HEK293 (cell line): Measurements from ENCODE around the gene DICER1.

ENCODE experiments used
- KLF10 ChIP-seq: fragments of 450-650 bp; IDR thresholded peaks from 2 replicates; pipeline ENCODE4 v1.5.1; 2018; ENCODE audit warnings: missing biosample characterization, mild to moderate bottlenecking, missing genetic modification characterization
- SCRT2 ChIP-seq: fragments of 450-650 bp; formaldehyde crosslinking; IDR thresholded peaks from 2 replicates; pipeline ENCODE4 v1.5.1; 2016; ENCODE audit warnings: missing biosample characterization, missing genetic modification characterization
- ZFP37 ChIP-seq: fragments of 450-650 bp; formaldehyde crosslinking; IDR thresholded peaks from 2 replicates; pipeline ENCODE4 v1.5.1; 2016; ENCODE audit warnings: missing biosample characterization, missing genetic modification characterization
- ZNF391 ChIP-seq: fragments of 450-650 bp; formaldehyde crosslinking; IDR thresholded peaks from 2 replicates; pipeline ENCODE4 v1.5.1; 2016; ENCODE audit warnings: low read depth, missing biosample characterization, missing genetic modification characterization, borderline replicate concordance
- ZNF423 ChIP-seq: fragments of 450-650 bp; formaldehyde crosslinking; IDR thresholded peaks from 2 replicates; pipeline ENCODE4 v1.5.1; 2016; ENCODE audit warnings: missing biosample characterization, missing genetic modification characterization
- ZNF585B ChIP-seq: fragments of 450-650 bp; formaldehyde crosslinking; IDR thresholded peaks from 2 replicates; pipeline ENCODE4 v1.5.1; 2016; ENCODE audit warnings: missing biosample characterization, missing genetic modification characterization
- ZSCAN23 ChIP-seq: fragments of 450-650 bp; formaldehyde crosslinking; IDR thresholded peaks from 2 replicates; pipeline ENCODE4 v1.5.1; 2016; ENCODE audit warnings: missing biosample characterization, missing genetic modification characterization
- TF ChIP-seq, protein P1 (sequence below): fragments of 450-650 bp; formaldehyde crosslinking; conservative IDR thresholded peaks from 2 replicates; pipeline ENCODE4 v1.5.1; 2016; ENCODE audit warnings: low read depth, missing biosample characterization, missing genetic modification characterization
- TF ChIP-seq, protein P2 (sequence below): fragments of 450-650 bp; formaldehyde crosslinking; IDR thresholded peaks from 2 replicates; pipeline ENCODE4 v1.5.1; 2016; ENCODE audit warnings: missing biosample characterization, missing genetic modification characterization
- TF ChIP-seq, protein P3 (sequence below): fragments of 450-650 bp; formaldehyde crosslinking; IDR thresholded peaks from 2 replicates; pipeline ENCODE4 v1.5.1; 2016; ENCODE audit warnings: missing biosample characterization, missing genetic modification characterization
- TF ChIP-seq, protein P4 (sequence below): fragments of 450-650 bp; formaldehyde crosslinking; IDR thresholded peaks from 2 replicates; pipeline ENCODE4 v1.5.1; 2016; ENCODE audit warnings: missing biosample characterization, missing genetic modification characterization
- TF ChIP-seq, protein P5 (sequence below): fragments of 450-650 bp; formaldehyde crosslinking; IDR thresholded peaks from 2 replicates; pipeline ENCODE4 v1.5.1; 2016; ENCODE audit warnings: missing biosample characterization, missing genetic modification characterization, low read depth

- TF ChIP-seq, protein P1, sequence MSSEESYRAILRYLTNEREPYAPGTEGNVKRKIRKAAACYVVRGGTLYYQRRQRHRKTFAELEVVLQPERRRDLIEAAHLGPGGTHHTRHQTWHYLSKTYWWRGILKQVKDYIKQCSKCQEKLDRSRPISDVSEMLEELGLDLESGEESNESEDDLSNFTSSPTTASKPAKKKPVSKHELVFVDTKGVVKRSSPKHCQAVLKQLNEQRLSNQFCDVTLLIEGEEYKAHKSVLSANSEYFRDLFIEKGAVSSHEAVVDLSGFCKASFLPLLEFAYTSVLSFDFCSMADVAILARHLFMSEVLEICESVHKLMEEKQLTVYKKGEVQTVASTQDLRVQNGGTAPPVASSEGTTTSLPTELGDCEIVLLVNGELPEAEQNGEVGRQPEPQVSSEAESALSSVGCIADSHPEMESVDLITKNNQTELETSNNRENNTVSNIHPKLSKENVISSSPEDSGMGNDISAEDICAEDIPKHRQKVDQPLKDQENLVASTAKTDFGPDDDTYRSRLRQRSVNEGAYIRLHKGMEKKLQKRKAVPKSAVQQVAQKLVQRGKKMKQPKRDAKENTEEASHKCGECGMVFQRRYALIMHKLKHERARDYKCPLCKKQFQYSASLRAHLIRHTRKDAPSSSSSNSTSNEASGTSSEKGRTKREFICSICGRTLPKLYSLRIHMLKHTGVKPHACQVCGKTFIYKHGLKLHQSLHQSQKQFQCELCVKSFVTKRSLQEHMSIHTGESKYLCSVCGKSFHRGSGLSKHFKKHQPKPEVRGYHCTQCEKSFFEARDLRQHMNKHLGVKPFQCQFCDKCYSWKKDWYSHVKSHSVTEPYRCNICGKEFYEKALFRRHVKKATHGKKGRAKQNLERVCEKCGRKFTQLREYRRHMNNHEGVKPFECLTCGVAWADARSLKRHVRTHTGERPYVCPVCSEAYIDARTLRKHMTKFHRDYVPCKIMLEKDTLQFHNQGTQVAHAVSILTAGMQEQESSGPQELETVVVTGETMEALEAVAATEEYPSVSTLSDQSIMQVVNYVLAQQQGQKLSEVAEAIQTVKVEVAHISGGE, result no peak
- TF ChIP-seq, protein P2, sequence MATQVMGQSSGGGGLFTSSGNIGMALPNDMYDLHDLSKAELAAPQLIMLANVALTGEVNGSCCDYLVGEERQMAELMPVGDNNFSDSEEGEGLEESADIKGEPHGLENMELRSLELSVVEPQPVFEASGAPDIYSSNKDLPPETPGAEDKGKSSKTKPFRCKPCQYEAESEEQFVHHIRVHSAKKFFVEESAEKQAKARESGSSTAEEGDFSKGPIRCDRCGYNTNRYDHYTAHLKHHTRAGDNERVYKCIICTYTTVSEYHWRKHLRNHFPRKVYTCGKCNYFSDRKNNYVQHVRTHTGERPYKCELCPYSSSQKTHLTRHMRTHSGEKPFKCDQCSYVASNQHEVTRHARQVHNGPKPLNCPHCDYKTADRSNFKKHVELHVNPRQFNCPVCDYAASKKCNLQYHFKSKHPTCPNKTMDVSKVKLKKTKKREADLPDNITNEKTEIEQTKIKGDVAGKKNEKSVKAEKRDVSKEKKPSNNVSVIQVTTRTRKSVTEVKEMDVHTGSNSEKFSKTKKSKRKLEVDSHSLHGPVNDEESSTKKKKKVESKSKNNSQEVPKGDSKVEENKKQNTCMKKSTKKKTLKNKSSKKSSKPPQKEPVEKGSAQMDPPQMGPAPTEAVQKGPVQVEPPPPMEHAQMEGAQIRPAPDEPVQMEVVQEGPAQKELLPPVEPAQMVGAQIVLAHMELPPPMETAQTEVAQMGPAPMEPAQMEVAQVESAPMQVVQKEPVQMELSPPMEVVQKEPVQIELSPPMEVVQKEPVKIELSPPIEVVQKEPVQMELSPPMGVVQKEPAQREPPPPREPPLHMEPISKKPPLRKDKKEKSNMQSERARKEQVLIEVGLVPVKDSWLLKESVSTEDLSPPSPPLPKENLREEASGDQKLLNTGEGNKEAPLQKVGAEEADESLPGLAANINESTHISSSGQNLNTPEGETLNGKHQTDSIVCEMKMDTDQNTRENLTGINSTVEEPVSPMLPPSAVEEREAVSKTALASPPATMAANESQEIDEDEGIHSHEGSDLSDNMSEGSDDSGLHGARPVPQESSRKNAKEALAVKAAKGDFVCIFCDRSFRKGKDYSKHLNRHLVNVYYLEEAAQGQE (tag by site-specific recombination), result no peak
- TF ChIP-seq KLF10 (tag by site-specific recombination) (no peak), ZFP37 (tag by site-specific recombination) (no peak), SCRT2 (tag by site-specific recombination) (no peak), ZNF391 (tag by site-specific recombination) (no peak), ZNF585B (tag by site-specific recombination) (no peak), ZNF423 (tag by site-specific recombination) (no peak), ZSCAN23 (tag by site-specific recombination) (no peak)
- TF ChIP-seq, protein P3, sequence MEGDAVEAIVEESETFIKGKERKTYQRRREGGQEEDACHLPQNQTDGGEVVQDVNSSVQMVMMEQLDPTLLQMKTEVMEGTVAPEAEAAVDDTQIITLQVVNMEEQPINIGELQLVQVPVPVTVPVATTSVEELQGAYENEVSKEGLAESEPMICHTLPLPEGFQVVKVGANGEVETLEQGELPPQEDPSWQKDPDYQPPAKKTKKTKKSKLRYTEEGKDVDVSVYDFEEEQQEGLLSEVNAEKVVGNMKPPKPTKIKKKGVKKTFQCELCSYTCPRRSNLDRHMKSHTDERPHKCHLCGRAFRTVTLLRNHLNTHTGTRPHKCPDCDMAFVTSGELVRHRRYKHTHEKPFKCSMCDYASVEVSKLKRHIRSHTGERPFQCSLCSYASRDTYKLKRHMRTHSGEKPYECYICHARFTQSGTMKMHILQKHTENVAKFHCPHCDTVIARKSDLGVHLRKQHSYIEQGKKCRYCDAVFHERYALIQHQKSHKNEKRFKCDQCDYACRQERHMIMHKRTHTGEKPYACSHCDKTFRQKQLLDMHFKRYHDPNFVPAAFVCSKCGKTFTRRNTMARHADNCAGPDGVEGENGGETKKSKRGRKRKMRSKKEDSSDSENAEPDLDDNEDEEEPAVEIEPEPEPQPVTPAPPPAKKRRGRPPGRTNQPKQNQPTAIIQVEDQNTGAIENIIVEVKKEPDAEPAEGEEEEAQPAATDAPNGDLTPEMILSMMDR (tag by site-specific recombination), result no peak
- TF ChIP-seq, protein P4, sequence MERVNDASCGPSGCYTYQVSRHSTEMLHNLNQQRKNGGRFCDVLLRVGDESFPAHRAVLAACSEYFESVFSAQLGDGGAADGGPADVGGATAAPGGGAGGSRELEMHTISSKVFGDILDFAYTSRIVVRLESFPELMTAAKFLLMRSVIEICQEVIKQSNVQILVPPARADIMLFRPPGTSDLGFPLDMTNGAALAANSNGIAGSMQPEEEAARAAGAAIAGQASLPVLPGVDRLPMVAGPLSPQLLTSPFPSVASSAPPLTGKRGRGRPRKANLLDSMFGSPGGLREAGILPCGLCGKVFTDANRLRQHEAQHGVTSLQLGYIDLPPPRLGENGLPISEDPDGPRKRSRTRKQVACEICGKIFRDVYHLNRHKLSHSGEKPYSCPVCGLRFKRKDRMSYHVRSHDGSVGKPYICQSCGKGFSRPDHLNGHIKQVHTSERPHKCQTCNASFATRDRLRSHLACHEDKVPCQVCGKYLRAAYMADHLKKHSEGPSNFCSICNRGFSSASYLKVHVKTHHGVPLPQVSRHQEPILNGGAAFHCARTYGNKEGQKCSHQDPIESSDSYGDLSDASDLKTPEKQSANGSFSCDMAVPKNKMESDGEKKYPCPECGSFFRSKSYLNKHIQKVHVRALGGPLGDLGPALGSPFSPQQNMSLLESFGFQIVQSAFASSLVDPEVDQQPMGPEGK (tag by site-specific recombination), result no peak
- TF ChIP-seq, protein P5, sequence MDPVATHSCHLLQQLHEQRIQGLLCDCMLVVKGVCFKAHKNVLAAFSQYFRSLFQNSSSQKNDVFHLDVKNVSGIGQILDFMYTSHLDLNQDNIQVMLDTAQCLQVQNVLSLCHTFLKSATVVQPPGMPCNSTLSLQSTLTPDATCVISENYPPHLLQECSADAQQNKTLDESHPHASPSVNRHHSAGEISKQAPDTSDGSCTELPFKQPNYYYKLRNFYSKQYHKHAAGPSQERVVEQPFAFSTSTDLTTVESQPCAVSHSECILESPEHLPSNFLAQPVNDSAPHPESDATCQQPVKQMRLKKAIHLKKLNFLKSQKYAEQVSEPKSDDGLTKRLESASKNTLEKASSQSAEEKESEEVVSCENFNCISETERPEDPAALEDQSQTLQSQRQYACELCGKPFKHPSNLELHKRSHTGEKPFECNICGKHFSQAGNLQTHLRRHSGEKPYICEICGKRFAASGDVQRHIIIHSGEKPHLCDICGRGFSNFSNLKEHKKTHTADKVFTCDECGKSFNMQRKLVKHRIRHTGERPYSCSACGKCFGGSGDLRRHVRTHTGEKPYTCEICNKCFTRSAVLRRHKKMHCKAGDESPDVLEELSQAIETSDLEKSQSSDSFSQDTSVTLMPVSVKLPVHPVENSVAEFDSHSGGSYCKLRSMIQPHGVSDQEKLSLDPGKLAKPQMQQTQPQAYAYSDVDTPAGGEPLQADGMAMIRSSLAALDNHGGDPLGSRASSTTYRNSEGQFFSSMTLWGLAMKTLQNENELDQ, result no peak
Observed at GRCh38 chr14:95059126-95059525, 98.2 kb downstream of the DICER1 start.
